ENCODE results near the gene NDUFS5. TPM values are rescaled to one million over a fixed set of nuclear protein-coding genes. Genes with fewer than 3 reads are reported as not detected.

Gene NDUFS5
- total and polyA plus RNA-seq, 4 experiments from 2014 or later, result 122 to 665 (median 371) TPM

DNA sequence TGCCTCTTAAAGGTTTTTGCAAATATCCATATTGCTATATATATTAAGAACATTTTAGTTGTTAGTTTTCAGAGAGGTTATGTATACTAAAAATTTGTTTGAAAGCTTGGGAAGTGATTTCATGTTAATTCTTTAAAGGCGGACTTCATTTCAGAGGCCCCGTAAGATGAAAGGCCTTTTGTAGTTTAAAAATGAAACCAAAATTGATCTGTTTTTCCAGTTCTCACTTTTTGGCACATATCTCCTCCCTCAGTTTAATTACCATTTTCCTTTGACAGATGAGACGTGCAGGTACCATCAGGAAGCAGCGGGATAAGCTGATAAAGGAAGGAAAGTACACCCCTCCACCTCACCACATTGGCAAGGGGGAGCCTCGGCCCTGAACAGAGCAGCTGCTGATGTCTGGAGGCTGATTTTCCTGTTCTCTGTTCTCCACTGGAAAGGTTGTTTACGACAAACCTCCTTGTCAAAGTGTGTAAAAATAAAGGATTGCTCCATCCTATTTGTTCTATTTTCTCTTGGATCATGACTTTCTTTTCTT is 8.0 kb downstream of the NDUFS5 start:
- peak in 4 of 5 donors; percentile 31 to 47 (median 32) for DNase-seq
- POLR2A ChIA-PET (ENCODE audit: partially characterized antibody), result interaction anchor here (0.8 to 2.8 kb wide), 3 partner anchors 8 to 174 kb away, joined by 3 to 12 read pairs (median 5); partner anchors contain the start of genes NDUFS5 and RRAGC
- Histone ChIP-seq H3K4me3 (ENCODE audit: low read length in 2 of 2) (peak overlapping the region; percentile 29 to 46), H3K4me1 (ENCODE audit: insufficient read depth, low read length) (peaks cover 46% of the 10 kb centered on the region), H3K27me3 (ENCODE audit: insufficient read depth, low read length) (no peaks in the 10 kb centered on the region), H3K27ac (ENCODE audit: low read depth, low read length) (peak overlapping the region; percentile 54), H3K36me3 (ENCODE audit: insufficient read depth, low read length) (peaks cover 23% of the 10 kb centered on the region), H3K9me3 (ENCODE audit: control insufficient read depth in 1 of 2, low read length in 2 of 2) (no peaks in the 10 kb centered on the region)
- Mint-ChIP-seq H3K27ac (peak overlapping the region; percentile 77 to 99 (median 96)), H3K36me3 (peaks cover 30 to 42% of the 10 kb centered on the region in 2 donors), H3K9me3 (no peaks in the 10 kb centered on the region), H3K4me3 (peak overlapping the region; percentile 78 to 96 (median 90)), H3K4me1 (peaks cover 21 to 45% (median 30%) of the 10 kb centered on the region in 4 donors), H3K27me3 (no peaks in the 10 kb centered on the region)
- CTCF ChIA-PET (ENCODE audit: partially characterized antibody), result interaction anchor here (0.7 to 1.2 kb wide), 2 partner anchors 8 to 58 kb away, joined by 3 to 4 read pairs; partner anchors contain the start of gene NDUFS5
- intact Hi-C loops (cut with micrococcal nuclease), result no loop called here

DNA sequence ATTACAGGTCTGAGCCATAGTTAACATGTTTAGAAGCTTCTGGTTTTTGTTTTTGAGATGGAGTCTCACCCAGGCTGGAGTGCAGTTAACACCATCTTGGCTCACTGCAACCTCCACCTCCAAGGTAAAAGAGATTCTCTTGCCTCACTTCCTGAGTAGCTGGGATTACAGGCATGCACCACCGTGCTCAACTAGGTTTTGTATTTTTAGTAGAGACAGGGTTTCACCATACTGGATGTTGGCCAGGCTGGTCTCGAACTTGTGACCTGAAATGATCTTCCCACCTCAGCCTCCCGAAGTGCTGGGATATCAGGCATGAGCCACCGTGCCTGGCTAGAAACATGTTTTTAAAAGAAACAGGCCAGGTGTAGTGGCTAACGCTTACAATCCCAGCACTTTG is 10.5 kb downstream of the NDUFS5 start:
- Histone ChIP-seq H3K4me3 (ENCODE audit: low read length in 2 of 2) (no peak overlapping the region), H3K9me3 (ENCODE audit: control insufficient read depth in 1 of 2, low read length in 2 of 2) (no peaks in the 10 kb centered on the region), H3K27me3 (ENCODE audit: insufficient read depth, low read length) (no peaks in the 10 kb centered on the region), H3K27ac (ENCODE audit: low read depth, low read length) (no peak overlapping the region), H3K36me3 (ENCODE audit: insufficient read depth, low read length) (peaks cover 12% of the 10 kb centered on the region), H3K4me1 (ENCODE audit: insufficient read depth, low read length) (peaks cover 35% of the 10 kb centered on the region)
- peaks cover 25 to 38% of the 10 kb centered on the region in 2 donors for H3K36me3 Mint-ChIP-seq
- no peak overlapping the region for H3K4me3 Mint-ChIP-seq
- H3K27me3 Mint-ChIP-seq, result no peaks in the 10 kb centered on the region
- H3K9me3 Mint-ChIP-seq, result no peaks in the 10 kb centered on the region
- intact Hi-C loops (cut with micrococcal nuclease), result no loop called here
- peak overlapping the region in 1 of 7 donors; percentile 79 for H3K27ac Mint-ChIP-seq
- ChIA-PET CTCF (ENCODE audit: partially characterized antibody) (no interaction called here), POLR2A (ENCODE audit: partially characterized antibody) (no interaction called here)
- no peak for DNase-seq
- H3K4me1 Mint-ChIP-seq, result peaks cover 19 to 38% (median 26%) of the 10 kb centered on the region in 4 donors

DNA sequence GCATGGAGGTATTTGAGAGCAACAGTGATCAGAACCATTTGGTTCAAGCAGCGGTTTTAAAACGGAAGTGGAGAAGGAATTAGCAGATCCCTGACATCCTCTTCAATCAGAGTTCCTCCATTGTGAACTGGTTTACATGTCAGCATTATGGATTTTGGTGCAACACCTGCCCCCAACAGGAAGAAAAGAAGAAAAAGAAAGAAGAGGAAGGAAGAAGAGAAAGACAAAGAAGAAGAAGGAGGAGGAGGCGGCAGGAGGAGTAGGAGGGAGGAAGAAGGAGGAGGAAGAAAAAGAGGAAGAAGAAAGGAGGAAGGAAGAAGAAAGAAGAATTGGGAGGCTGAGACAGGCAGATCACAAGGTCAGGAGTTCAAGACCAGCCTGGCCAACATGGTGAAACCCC is 17.4 kb downstream of the NDUFS5 start:
- Histone ChIP-seq H3K9me3 (ENCODE audit: control insufficient read depth in 1 of 2, low read length in 2 of 2) (no peaks in the 10 kb centered on the region), H3K27ac (ENCODE audit: low read depth, low read length) (no peak overlapping the region), H3K4me3 (ENCODE audit: low read length in 2 of 2) (no peak overlapping the region), H3K36me3 (ENCODE audit: insufficient read depth, low read length) (no peaks in the 10 kb centered on the region), H3K27me3 (ENCODE audit: insufficient read depth, low read length) (no peaks in the 10 kb centered on the region), H3K4me1 (ENCODE audit: insufficient read depth, low read length) (peaks cover 4% of the 10 kb centered on the region)
- intact Hi-C loops (cut with micrococcal nuclease), result no loop called here
- ChIA-PET POLR2A (ENCODE audit: partially characterized antibody) (no interaction called here), CTCF (ENCODE audit: partially characterized antibody) (no interaction called here)
- Mint-ChIP-seq H3K4me3 (no peak overlapping the region), H3K36me3 (peaks cover 32 to 34% of the 10 kb centered on the region in 2 donors), H3K27me3 (no peaks in the 10 kb centered on the region), H3K9me3 (no peaks in the 10 kb centered on the region), H3K27ac (peak overlapping the region in 1 of 7 donors; percentile 37), H3K4me1 (peaks cover 3 to 8% (median 5%) of the 10 kb centered on the region in 4 donors)
- no peak for DNase-seq

DNA sequence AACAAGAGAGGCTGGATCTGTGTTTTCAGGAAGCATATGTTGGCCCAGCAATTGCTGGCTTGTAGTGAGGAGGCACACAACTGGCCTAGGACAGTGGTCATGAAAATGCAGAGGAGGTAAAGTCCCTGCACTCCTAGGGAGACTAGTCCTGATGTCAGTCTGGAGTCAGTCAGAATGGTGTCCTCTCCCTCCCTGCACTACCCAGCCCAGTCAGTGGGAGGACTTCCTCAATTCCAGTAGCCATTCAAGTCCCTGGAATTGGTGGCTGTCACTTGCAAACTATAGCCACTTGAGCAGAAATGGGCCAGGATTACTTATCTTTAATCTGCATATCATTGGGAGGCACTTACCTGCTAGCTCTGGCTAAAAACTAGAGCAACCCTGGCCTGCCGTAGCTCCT is 18.6 kb downstream of the NDUFS5 start:
- H3K27ac Mint-ChIP-seq, result peak overlapping the region in 1 of 7 donors; percentile 37
- H3K27ac ChIP-seq (ENCODE audit: low read depth, low read length), result no peak overlapping the region
- intact Hi-C loops (cut with micrococcal nuclease), result no loop called here
- DNase-seq, result no peak
- no peaks in the 10 kb centered on the region for H3K9me3 Mint-ChIP-seq
- H3K9me3 ChIP-seq (ENCODE audit: control insufficient read depth in 1 of 2, low read length in 2 of 2), result no peaks in the 10 kb centered on the region
- no peaks in the 10 kb centered on the region for H3K27me3 Mint-ChIP-seq
- H3K4me1 Mint-ChIP-seq, result peaks cover under 1 to 3% (median 1%) of the 10 kb centered on the region in 4 donors
- POLR2A ChIA-PET (ENCODE audit: partially characterized antibody), result no interaction called here
- H3K27me3 ChIP-seq (ENCODE audit: insufficient read depth, low read length), result no peaks in the 10 kb centered on the region
- H3K4me3 Mint-ChIP-seq, result no peak overlapping the region
- CTCF ChIA-PET (ENCODE audit: partially characterized antibody), result no interaction called here
- no peaks in the 10 kb centered on the region for H3K36me3 ChIP-seq (ENCODE audit: insufficient read depth, low read length)
- peaks cover 34% of the 10 kb centered on the region in 2 donors for H3K36me3 Mint-ChIP-seq
- no peaks in the 10 kb centered on the region for H3K4me1 ChIP-seq (ENCODE audit: insufficient read depth, low read length)
- no peak overlapping the region for H3K4me3 ChIP-seq (ENCODE audit: low read length in 2 of 2)

DNA sequence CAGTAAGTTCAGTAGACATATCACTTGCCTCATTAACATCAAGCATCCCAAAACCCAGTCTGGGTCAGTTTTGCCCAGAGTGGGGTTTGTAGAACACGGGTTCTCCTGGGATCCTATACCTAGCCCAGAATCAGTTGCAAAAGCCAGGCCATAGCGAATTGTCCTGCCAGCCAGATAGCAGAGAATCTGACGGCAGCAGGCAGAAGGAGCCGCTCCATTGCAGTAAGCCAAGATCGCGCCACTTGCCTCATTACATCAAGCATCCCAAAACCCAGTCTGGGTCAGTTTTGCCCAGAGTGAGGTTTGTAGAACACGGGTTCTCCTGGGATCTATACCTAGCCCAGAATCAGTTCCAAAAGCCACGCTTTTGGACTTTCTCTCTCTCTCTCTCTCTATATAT is 19.1 kb downstream of the NDUFS5 start:
- Histone ChIP-seq H3K27ac (ENCODE audit: low read depth, low read length) (no peak overlapping the region), H3K27me3 (ENCODE audit: insufficient read depth, low read length) (no peaks in the 10 kb centered on the region), H3K4me3 (ENCODE audit: low read length in 2 of 2) (no peak overlapping the region), H3K36me3 (ENCODE audit: insufficient read depth, low read length) (no peaks in the 10 kb centered on the region), H3K4me1 (ENCODE audit: insufficient read depth, low read length) (no peaks in the 10 kb centered on the region), H3K9me3 (ENCODE audit: control insufficient read depth in 1 of 2, low read length in 2 of 2) (no peaks in the 10 kb centered on the region)
- Mint-ChIP-seq H3K4me3 (no peak overlapping the region), H3K27me3 (no peaks in the 10 kb centered on the region), H3K4me1 (no peaks in the 10 kb centered on the region), H3K36me3 (peaks cover 32 to 33% of the 10 kb centered on the region in 2 donors), H3K9me3 (no peaks in the 10 kb centered on the region), H3K27ac (no peak overlapping the region)
- DNase-seq, result no peak
- intact Hi-C loops (cut with micrococcal nuclease), result no loop called here
- CTCF ChIA-PET (ENCODE audit: partially characterized antibody), result no interaction called here
- POLR2A ChIA-PET (ENCODE audit: partially characterized antibody), result no interaction called here

DNA sequence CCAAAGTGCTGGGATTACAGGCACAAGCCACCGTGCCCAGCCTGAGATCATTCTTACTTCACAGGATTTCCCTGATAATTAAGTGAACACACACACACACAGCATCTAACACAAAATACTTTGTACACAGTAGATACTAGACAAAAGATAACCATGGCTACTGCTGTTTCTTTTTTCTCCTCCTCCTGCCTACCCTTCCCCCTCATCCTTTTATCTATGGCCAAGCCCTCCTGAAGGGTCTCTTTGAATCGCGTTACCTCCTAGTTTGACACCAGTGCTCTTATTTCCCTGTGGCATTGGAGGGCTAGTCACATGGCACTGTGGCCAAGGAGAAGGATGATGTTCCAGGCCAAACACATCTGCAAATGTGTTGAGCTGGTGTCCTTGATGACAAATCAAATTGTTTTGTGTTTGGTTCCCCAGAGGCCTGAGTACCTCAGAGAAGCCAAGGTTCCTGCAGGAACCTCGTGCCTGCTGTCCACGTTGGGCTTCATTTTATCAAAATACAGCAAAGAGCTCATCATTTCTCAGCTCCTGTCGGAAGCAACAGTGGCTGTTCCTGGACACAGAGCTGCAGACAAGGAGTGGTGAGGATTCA is 20.6 kb downstream of the NDUFS5 start:
- POLR2A ChIA-PET (ENCODE audit: partially characterized antibody), result no interaction called here

DNA sequence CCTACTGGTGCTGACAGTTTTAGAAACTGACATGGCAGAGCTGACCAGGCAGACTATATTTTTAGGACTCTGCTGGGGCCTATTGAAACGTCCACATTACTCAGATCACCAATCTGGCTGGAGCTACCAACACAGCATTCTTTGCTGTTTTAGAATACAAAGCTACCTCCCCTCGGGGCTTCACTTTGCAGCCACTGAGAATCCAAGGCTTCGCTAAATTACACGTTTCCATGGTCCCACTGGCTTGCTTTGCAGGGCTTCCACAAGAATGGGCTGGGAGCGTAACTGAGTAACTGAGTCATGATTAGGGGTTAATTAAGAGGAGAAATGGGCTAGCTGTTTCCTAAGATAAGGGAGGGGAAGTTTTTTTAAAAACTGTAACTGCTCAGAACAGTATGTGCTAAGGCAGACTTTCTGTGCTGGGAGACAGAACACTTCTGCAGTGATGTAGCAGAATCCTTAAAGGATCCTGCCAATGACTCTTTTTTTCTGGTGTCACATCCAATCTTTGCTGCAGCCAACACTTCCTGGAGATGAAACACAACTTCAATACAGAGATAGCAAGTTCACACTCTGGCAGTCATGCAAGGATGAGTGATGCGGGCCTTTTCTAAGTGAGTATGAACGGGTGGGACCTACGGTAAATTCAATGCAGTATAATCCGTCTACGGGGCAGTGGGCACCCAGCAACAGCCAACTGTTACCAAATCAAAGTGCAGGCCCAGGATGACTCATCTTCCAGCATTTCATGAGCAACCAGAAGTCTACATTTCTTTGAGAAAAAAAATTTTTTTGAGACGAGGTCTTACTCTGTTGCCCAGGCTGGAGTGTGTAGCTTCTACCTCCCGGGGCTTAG is 21.5 kb downstream of the NDUFS5 start:
- Histone ChIP-seq H3K27me3 (ENCODE audit: insufficient read depth, low read length) (no peaks in the 10 kb centered on the region), H3K4me1 (ENCODE audit: insufficient read depth, low read length) (no peaks in the 10 kb centered on the region), H3K4me3 (ENCODE audit: low read length in 2 of 2) (no peak overlapping the region), H3K9me3 (ENCODE audit: control insufficient read depth in 1 of 2, low read length in 2 of 2) (no peaks in the 10 kb centered on the region), H3K27ac (ENCODE audit: low read depth, low read length) (no peak overlapping the region), H3K36me3 (ENCODE audit: insufficient read depth, low read length) (no peaks in the 10 kb centered on the region)
- H3K9me3 Mint-ChIP-seq, result no peaks in the 10 kb centered on the region
- H3K4me1 Mint-ChIP-seq, result peaks cover 4 to 7% (median 5%) of the 10 kb centered on the region in 4 donors
- ChIA-PET POLR2A (ENCODE audit: partially characterized antibody) (no interaction called here), CTCF (ENCODE audit: partially characterized antibody) (interaction anchor here (0.6 to 1.1 kb wide), 2 partner anchors 46 to 76 kb away, joined by 3 to 4 read pairs; no protein-coding TSS in a partner anchor)
- no peaks in the 10 kb centered on the region for H3K27me3 Mint-ChIP-seq
- intact Hi-C loops (cut with micrococcal nuclease), result no loop called here
- peaks cover 27 to 28% of the 10 kb centered on the region in 2 donors for H3K36me3 Mint-ChIP-seq
- no peak overlapping the region for H3K27ac Mint-ChIP-seq
- H3K4me3 Mint-ChIP-seq, result no peak overlapping the region
- DNase-seq, result no peak

More for the DNA sequence above, 20.6 kb downstream of the NDUFS5 start:
- peak overlapping the region in 1 of 7 donors; percentile 50 for H3K27ac Mint-ChIP-seq
- no peak overlapping the region for H3K4me3 ChIP-seq (ENCODE audit: low read length in 2 of 2)
- H3K36me3 ChIP-seq (ENCODE audit: insufficient read depth, low read length), result no peaks in the 10 kb centered on the region
- CTCF ChIA-PET (ENCODE audit: partially characterized antibody), result interaction anchor here (0.6 to 1.1 kb wide), 2 partner anchors 47 to 75 kb away, joined by 3 to 4 read pairs; no protein-coding TSS in a partner anchor
- no peaks in the 10 kb centered on the region for H3K9me3 Mint-ChIP-seq
- H3K9me3 ChIP-seq (ENCODE audit: control insufficient read depth in 1 of 2, low read length in 2 of 2), result no peaks in the 10 kb centered on the region
- peaks cover 29 to 32% of the 10 kb centered on the region in 2 donors for H3K36me3 Mint-ChIP-seq
- H3K4me1 Mint-ChIP-seq, result peaks cover 4 to 7% (median 5%) of the 10 kb centered on the region in 4 donors
- no peaks in the 10 kb centered on the region for H3K27me3 ChIP-seq (ENCODE audit: insufficient read depth, low read length)
- no peak for DNase-seq
- intact Hi-C loops (cut with micrococcal nuclease), result no loop called here
- H3K27me3 Mint-ChIP-seq, result no peaks in the 10 kb centered on the region
- H3K4me3 Mint-ChIP-seq, result no peak overlapping the region
- no peaks in the 10 kb centered on the region for H3K4me1 ChIP-seq (ENCODE audit: insufficient read depth, low read length)
- H3K27ac ChIP-seq (ENCODE audit: low read depth, low read length), result no peak overlapping the region

All from CD4-positive, alpha-beta memory T cell (primary cell).